IMR-90 (cell line): ENCODE results near the gene PTPRC. TPM values are rescaled to one million over a fixed set of nuclear protein-coding genes. Genes with fewer than 3 reads are reported as not detected.

Experiments used
- ATAC-seq: fragments of 200-7000 bp; cut with Tn5 transposase; 2 replicates; pipeline ENCODE4 v1.9.1; 2020; ENCODE audit warnings: low read depth, mild to moderate bottlenecking, moderate library complexity
- BruUV-seq: library from RNA; stranded (reverse); fragments of 400-500 nt; replicated peaks from 2 replicates; lab custom pipeline; 2021; lab: Mats Ljungman, UMichigan
- CTCF ChIA-PET: fragments of 300-600 bp; formaldehyde crosslinking; extraction: SDS; loops from one replicate; lab custom pipeline; 2021; ENCODE audit warnings: antibody characterized with exemption; lab: Yijun Ruan, JAX
- POLR2A ChIA-PET: fragments of 300-600 bp; sonication (Branson Sonifier 250); formaldehyde crosslinking; loops from one replicate; lab custom pipeline; 2022; ENCODE audit warnings: antibody characterized with exemption; ENCODE audit not compliant: unreplicated experiment; lab: Charles Lee
- DNase-seq: peaks from one replicate; pipeline ENCODE4 v3.0.0; 2013
- H2AFZ ChIP-seq: replicated peaks from 2 replicates; pipeline ENCODE3; 2013; ENCODE audit warnings: low read length, mild to moderate bottlenecking; ENCODE audit not compliant: poor library complexity
- H2AK5ac ChIP-seq: 2 replicates; pipeline ENCODE4 v1.6.1; 2013; ENCODE audit warnings: low read depth, low read length, inconsistent platforms
- H2AK9ac ChIP-seq: replicated peaks from 2 replicates; pipeline ENCODE3; 2013; ENCODE audit warnings: mild to moderate bottlenecking, low read depth, low read length, moderate library complexity; ENCODE audit not compliant: poor library complexity
- H2BK120ac ChIP-seq: 2 replicates; pipeline ENCODE4 v1.6.1; 2013; ENCODE audit warnings: low read depth, low read length, inconsistent platforms
- H2BK15ac ChIP-seq: 3 replicates; pipeline ENCODE4 v1.6.1; 2013; ENCODE audit warnings: low read depth, low read length, inconsistent platforms
- H2BK20ac ChIP-seq: 2 replicates; pipeline ENCODE4 v1.6.1; 2013; ENCODE audit warnings: low read depth, mild to moderate bottlenecking, inconsistent platforms, low read length, moderate library complexity
- H2BK5ac ChIP-seq: 2 replicates; pipeline ENCODE4 v1.6.1; 2013; ENCODE audit warnings: mild to moderate bottlenecking, low read depth, low read length, inconsistent platforms; ENCODE audit not compliant: poor library complexity, severe bottlenecking
- H3K14ac ChIP-seq: replicated peaks from 2 replicates; pipeline ENCODE4 v1.6.1; 2013; ENCODE audit warnings: low read depth, low read length, inconsistent platforms
- H3K18ac ChIP-seq: 2 replicates; pipeline ENCODE4 v1.6.1; 2013; ENCODE audit warnings: low read depth, low read length, control low read depth
- H3K23ac ChIP-seq: 2 replicates; pipeline ENCODE4 v1.6.1; 2013; ENCODE audit warnings: low read depth, low read length, inconsistent platforms
- H3K27ac ChIP-seq: 2 replicates; pipeline ENCODE4 v1.5.1; 2013; ENCODE audit warnings: mild to moderate bottlenecking, control low read depth, low read length; ENCODE audit not compliant: insufficient read depth
- H3K27me3 ChIP-seq: 2 replicates; pipeline ENCODE4 v1.6.1; 2013; ENCODE audit warnings: low read length; ENCODE audit not compliant: control insufficient read depth, insufficient read depth
- H3K36me3 ChIP-seq: 2 replicates; pipeline ENCODE4 v1.6.1; 2013; ENCODE audit warnings: low read length, mixed read lengths; ENCODE audit not compliant: control insufficient read depth, insufficient read depth
- H3K4ac ChIP-seq: 2 replicates; pipeline ENCODE4 v1.6.1; 2013; ENCODE audit warnings: low read depth, low read length, inconsistent platforms
- H3K4me1 ChIP-seq: 2 replicates; pipeline ENCODE4 v1.6.1; 2013; ENCODE audit warnings: low read length, mixed read lengths; ENCODE audit not compliant: control insufficient read depth, insufficient read depth
- H3K4me2 ChIP-seq: 2 replicates; pipeline ENCODE4 v1.6.1; 2013; ENCODE audit warnings: low read depth, mild to moderate bottlenecking, control low read depth, low read length, moderate library complexity
- H3K4me3 ChIP-seq: 2 replicates; pipeline ENCODE4 v1.5.1; 2013; ENCODE audit warnings: low read depth, mild to moderate bottlenecking, control low read depth, low read length, moderate library complexity; ENCODE audit not compliant: insufficient read depth
- H3K56ac ChIP-seq: 2 replicates; pipeline ENCODE4 v1.6.1; 2013; ENCODE audit warnings: low read length, inconsistent platforms; ENCODE audit not compliant: insufficient read depth; ENCODE audit errors: extremely low read depth
- H3K79me1 ChIP-seq, 2 experiments: 2 replicates each; pipeline ENCODE4 v1.6.1; 2013; ENCODE audit warnings: low read length in 2 of 2, inconsistent platforms in 1 of 2, low read depth in 1 of 2
- H3K9ac ChIP-seq: 2 replicates; pipeline ENCODE4 v1.6.1; 2013; ENCODE audit warnings: low read depth, low read length, control low read depth
- H3K9me1 ChIP-seq: 2 replicates; pipeline ENCODE4 v1.6.1; 2013; ENCODE audit warnings: low read length, inconsistent platforms; ENCODE audit not compliant: insufficient read depth
- H3K9me3 ChIP-seq: 2 replicates; pipeline ENCODE4 v1.6.1; 2013; ENCODE audit warnings: low read length; ENCODE audit not compliant: control insufficient read depth, insufficient read depth
- H4K20me1 ChIP-seq: 2 replicates; pipeline ENCODE4 v1.6.1; 2013; ENCODE audit warnings: low read length, inconsistent platforms; ENCODE audit not compliant: insufficient read depth
- H4K5ac ChIP-seq: 2 replicates; pipeline ENCODE4 v1.6.1; 2013; ENCODE audit warnings: mild to moderate bottlenecking, low read depth, low read length, control low read depth
- H4K8ac ChIP-seq, 2 experiments: 2 replicates each; pipeline ENCODE4 v1.6.1; 2013; ENCODE audit warnings: low read depth in 2 of 2, low read length in 2 of 2, control low read depth in 1 of 2, inconsistent platforms in 1 of 2
- H4K91ac ChIP-seq: 2 replicates; pipeline ENCODE4 v1.6.1; 2013; ENCODE audit warnings: low read depth, low read length, inconsistent platforms; ENCODE audit not compliant: insufficient read depth
- BHLHE40 ChIP-seq: fragments of 150-350 bp; IDR thresholded peaks from 2 replicates; pipeline ENCODE4 v1.6.1; 2016; ENCODE audit warnings: mild to moderate bottlenecking, low read depth, low read length
- CEBPB ChIP-seq: IDR thresholded peaks from 2 replicates; pipeline ENCODE4 v1.6.1; 2012; ENCODE audit warnings: low read depth, low read length, improper control_type of control experiment
- CHD1 ChIP-seq: IDR thresholded peaks from 2 replicates; pipeline ENCODE4 v1.6.1; 2012; ENCODE audit warnings: low read depth, low read length, improper control_type of control experiment
- FOS ChIP-seq: fragments of 150-350 bp; IDR thresholded peaks from 2 replicates; pipeline ENCODE4 v1.6.1; 2016; ENCODE audit warnings: low read depth, low read length
- MAFK ChIP-seq: IDR thresholded peaks from 2 replicates; pipeline ENCODE4 v1.6.1; 2012; ENCODE audit warnings: low read depth, low read length, improper control_type of control experiment
- MAZ ChIP-seq: IDR thresholded peaks from 2 replicates; pipeline ENCODE4 v1.6.1; 2012; ENCODE audit warnings: low read depth, mild to moderate bottlenecking, low read length, improper control_type of control experiment, moderate library complexity, borderline replicate concordance
- MXI1 ChIP-seq: IDR thresholded peaks from 2 replicates; pipeline ENCODE4 v1.6.1; 2012; ENCODE audit warnings: low read depth, mild to moderate bottlenecking, low read length, moderate library complexity, borderline replicate concordance
- NFE2L2 ChIP-seq: fragments of 150-350 bp; IDR thresholded peaks from 2 replicates; pipeline ENCODE4 v1.6.1; 2016; ENCODE audit warnings: low read depth, mild to moderate bottlenecking, low read length
- POLR2A ChIP-seq: IDR thresholded peaks from 2 replicates; pipeline ENCODE4 v1.6.1; 2012; ENCODE audit warnings: mild to moderate bottlenecking, low read depth, low read length
- RAD21 ChIP-seq: IDR thresholded peaks from 2 replicates; pipeline ENCODE4 v1.6.1; 2012; ENCODE audit warnings: low read length, improper control_type of control experiment
- RCOR1 ChIP-seq: IDR thresholded peaks from 2 replicates; pipeline ENCODE4 v1.6.1; 2012; ENCODE audit warnings: mild to moderate bottlenecking, low read length, improper control_type of control experiment; ENCODE audit not compliant: insufficient replicate concordance
- RFX5 ChIP-seq: IDR thresholded peaks from 2 replicates; pipeline ENCODE4 v1.8.0; 2012; ENCODE audit warnings: low read depth, mild to moderate bottlenecking, low read length, moderate library complexity
- SMC3 ChIP-seq: fragments of 150-350 bp; IDR thresholded peaks from 2 replicates; pipeline ENCODE4 v1.6.1; 2016; ENCODE audit warnings: low read depth, mild to moderate bottlenecking, antibody characterized with exemption, low read length, moderate library complexity
- WGBS, 2 experiments: methylation state at CpG; one replicate each; pipeline versions ENCODE4 v1.1.5 to v1.1.7; 2013; ENCODE audit warnings: missing lambda C conversion rate in 2 of 2; ENCODE audit not compliant: insufficient read length in 1 of 2; ENCODE audit errors: extremely low coverage in 2 of 2; 5-methylcytosine and 5-hydroxymethylcytosine counted together
- dilution Hi-C: fragments of 300-500 bp; cut with HindIII; formaldehyde crosslinking; loops from one replicate; pipeline ENCODE4 v1.14.3; 2018; ENCODE audit warnings: low sequenced_read_pairs; ENCODE audit not compliant: unreplicated experiment
- in situ Hi-C: fragments of 300-500 bp; cut with MboI; formaldehyde crosslinking; loops from 3 replicates; pipeline ENCODE4 v1.14.3; 2019; ENCODE audit warnings: low sequenced_read_pairs, inconsistent platforms, mixed read lengths
- intact Hi-C: fragments of 100-400 bp; cut with micrococcal nuclease; formaldehyde crosslinking; loops from 2 replicates; pipeline ENCODE4 v1.10.0; 2022
- polyA plus RNA-seq, 3 experiments: library from polyadenylated mRNA; depleted of rRNA; stranded (reverse); fragments of >200 nt; gene quantifications; 2 replicates each; pipeline ENCODE4 v1.2.3, GENCODE V29; 2012; ENCODE audit warnings: low replicate concordance in 1 of 3
- total RNA-seq: library from RNA; depleted of rRNA; stranded (reverse); fragments of >200 nt; gene quantifications from 2 replicates; pipeline ENCODE4 v1.2.3, GENCODE V29; 2012
- TF ChIP-seq, protein P1 (sequence below): conservative IDR thresholded peaks from 2 replicates; pipeline ENCODE4 v1.5.1; 2012; ENCODE audit warnings: mild to moderate bottlenecking, low read depth, low read length, improper control_type of control experiment
- TF ChIP-seq, protein P2 (sequence below): fragments of 150-350 bp; IDR thresholded peaks from 2 replicates; pipeline ENCODE4 v1.6.1; 2017; ENCODE audit warnings: mild to moderate bottlenecking, antibody characterized with exemption, low read length, low read depth
- TF ChIP-seq, protein P3 (sequence below): fragments of 150-350 bp; IDR thresholded peaks from 2 replicates; pipeline ENCODE4 v1.6.1; 2016; ENCODE audit warnings: low read depth, mild to moderate bottlenecking, low read length, moderate library complexity, borderline replicate concordance

PTPRC gene
- total and polyA plus RNA-seq, 2 of the 4 experiments (the other 2 are of a cell fraction) = not detected

DNA sequence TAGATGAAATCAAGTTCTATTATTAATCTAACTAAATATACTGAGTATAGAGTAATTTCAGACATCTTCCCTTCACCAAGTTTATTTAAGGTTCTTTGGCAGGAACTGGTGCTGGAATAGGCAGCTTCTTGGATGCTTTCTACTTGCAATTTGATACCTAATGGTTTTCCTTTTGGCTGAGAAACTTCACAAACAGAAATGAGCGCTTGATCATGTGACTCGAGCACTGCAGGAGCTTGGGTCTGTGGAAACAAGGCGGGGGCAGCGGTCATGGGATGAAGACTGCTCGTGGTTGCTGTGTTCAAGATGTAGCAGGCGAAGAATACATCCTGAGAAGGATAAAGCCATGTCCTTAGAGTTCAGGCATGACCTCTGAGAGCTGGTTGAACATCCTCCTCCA, 136.8 kb downstream of the PTPRC start:
- Histone ChIP-seq H4K20me1 (no peaks in the 10 kb centered on the region), H4K8ac (peak overlapping the region; percentile 31 to 61; a peak in 3 of 4 replicates), H4K5ac (peak overlapping the region; percentile 21; the same call in 1 of the 2 replicates), H3K56ac (no peak overlapping the region), H4K91ac (peak overlapping the region; percentile 43; the same call in 1 of the 2 replicates), H3K14ac (peak overlapping the region; percentile 69), H3K4me2 (no peak overlapping the region), H3K4me3 (no peak overlapping the region), H3K36me3 (no peaks in the 10 kb centered on the region), H2BK15ac (peak overlapping the region; percentile 97), H3K27me3 (no peaks in the 10 kb centered on the region), H2BK20ac (peak overlapping the region; percentile 84), H3K4me1 (peaks cover 13% of the 10 kb centered on the region), H3K18ac (peak overlapping the region; percentile 48; the same call in 1 of the 2 replicates), H2AK5ac (peak overlapping the region; percentile 95), H3K9me3 (no peaks in the 10 kb centered on the region), H3K27ac (no peak overlapping the region; the same call in 1 of the 2 replicates), H2AK9ac (no peak overlapping the region), H3K9ac (no peak overlapping the region), H2BK5ac (peak overlapping the region; percentile 97), H2BK120ac (peak overlapping the region; percentile 91), H3K9me1 (no peaks in the 10 kb centered on the region; the same call in 1 of the 2 replicates), H3K79me1 (no peaks in the 10 kb centered on the region), H3K4ac (peak overlapping the region; percentile 82), H3K23ac (no peak overlapping the region; the same call in 1 of the 2 replicates), H2AFZ (peak overlapping the region; percentile 46)
- WGBS, 2 experiments = 93% methylated on average over 3 of the region's 6 CpGs; no CpG with 5 or more reads in 1 of the 2 experiments
- DNase-seq (peak; percentile 46), ATAC-seq (no peak)
- in situ Hi-C loops = loop anchor here (25.0 kb wide), 1 partner anchor 337 kb away; no protein-coding TSS in a partner anchor
- intact Hi-C loops = loop anchor here (10.0 kb wide), 1 partner anchor 1739 kb away; no protein-coding TSS in a partner anchor
- dilution Hi-C loops = no loop called here
- ChIA-PET CTCF (interaction anchor here (0.5 kb wide), 1 partner anchor 1193 kb away, joined by 3 read pairs; no protein-coding TSS in a partner anchor), POLR2A (no interaction called here)
- TF ChIP-seq BHLHE40 (no peak), FOS (no peak), MAZ (no peak), NFE2L2 (no peak), RFX5 (no peak), SMC3 (no peak), POLR2A (no peak), MXI1 (no peak), RAD21 (no peak), MAFK (no peak), CEBPB (no peak), CHD1 (no peak), RCOR1 (no peak)
- TF ChIP-seq, protein P1, sequence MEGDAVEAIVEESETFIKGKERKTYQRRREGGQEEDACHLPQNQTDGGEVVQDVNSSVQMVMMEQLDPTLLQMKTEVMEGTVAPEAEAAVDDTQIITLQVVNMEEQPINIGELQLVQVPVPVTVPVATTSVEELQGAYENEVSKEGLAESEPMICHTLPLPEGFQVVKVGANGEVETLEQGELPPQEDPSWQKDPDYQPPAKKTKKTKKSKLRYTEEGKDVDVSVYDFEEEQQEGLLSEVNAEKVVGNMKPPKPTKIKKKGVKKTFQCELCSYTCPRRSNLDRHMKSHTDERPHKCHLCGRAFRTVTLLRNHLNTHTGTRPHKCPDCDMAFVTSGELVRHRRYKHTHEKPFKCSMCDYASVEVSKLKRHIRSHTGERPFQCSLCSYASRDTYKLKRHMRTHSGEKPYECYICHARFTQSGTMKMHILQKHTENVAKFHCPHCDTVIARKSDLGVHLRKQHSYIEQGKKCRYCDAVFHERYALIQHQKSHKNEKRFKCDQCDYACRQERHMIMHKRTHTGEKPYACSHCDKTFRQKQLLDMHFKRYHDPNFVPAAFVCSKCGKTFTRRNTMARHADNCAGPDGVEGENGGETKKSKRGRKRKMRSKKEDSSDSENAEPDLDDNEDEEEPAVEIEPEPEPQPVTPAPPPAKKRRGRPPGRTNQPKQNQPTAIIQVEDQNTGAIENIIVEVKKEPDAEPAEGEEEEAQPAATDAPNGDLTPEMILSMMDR = no peak
- TF ChIP-seq, protein P2, sequence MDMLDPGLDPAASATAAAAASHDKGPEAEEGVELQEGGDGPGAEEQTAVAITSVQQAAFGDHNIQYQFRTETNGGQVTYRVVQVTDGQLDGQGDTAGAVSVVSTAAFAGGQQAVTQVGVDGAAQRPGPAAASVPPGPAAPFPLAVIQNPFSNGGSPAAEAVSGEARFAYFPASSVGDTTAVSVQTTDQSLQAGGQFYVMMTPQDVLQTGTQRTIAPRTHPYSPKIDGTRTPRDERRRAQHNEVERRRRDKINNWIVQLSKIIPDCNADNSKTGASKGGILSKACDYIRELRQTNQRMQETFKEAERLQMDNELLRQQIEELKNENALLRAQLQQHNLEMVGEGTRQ = no peak
- TF ChIP-seq, protein P3, sequence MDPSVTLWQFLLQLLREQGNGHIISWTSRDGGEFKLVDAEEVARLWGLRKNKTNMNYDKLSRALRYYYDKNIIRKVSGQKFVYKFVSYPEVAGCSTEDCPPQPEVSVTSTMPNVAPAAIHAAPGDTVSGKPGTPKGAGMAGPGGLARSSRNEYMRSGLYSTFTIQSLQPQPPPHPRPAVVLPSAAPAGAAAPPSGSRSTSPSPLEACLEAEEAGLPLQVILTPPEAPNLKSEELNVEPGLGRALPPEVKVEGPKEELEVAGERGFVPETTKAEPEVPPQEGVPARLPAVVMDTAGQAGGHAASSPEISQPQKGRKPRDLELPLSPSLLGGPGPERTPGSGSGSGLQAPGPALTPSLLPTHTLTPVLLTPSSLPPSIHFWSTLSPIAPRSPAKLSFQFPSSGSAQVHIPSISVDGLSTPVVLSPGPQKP = no peak
- BruUV-seq = no TSS peak
